IMR-90 (cell line): Measurements from ENCODE around the gene MRPL52. TPM values are rescaled to one million over a fixed set of nuclear protein-coding genes. Genes with fewer than 3 reads are reported as not detected.

ENCODE experiments used
- ATAC-seq: fragments of 200-7000 bp; cut with Tn5 transposase; 2 replicates; pipeline ENCODE4 v1.9.1; 2020; ENCODE audit warnings: low read depth, mild to moderate bottlenecking, moderate library complexity
- BruUV-seq: library from RNA; stranded (reverse); fragments of 400-500 nt; replicated peaks from 2 replicates; lab custom pipeline; 2021; lab: Mats Ljungman, UMichigan
- CTCF ChIA-PET: fragments of 300-600 bp; formaldehyde crosslinking; extraction: SDS; loops from one replicate; lab custom pipeline; 2021; ENCODE audit warnings: antibody characterized with exemption; lab: Yijun Ruan, JAX
- POLR2A ChIA-PET: fragments of 300-600 bp; sonication (Branson Sonifier 250); formaldehyde crosslinking; loops from one replicate; lab custom pipeline; 2022; ENCODE audit warnings: antibody characterized with exemption; ENCODE audit not compliant: unreplicated experiment; lab: Charles Lee
- DNase-seq: peaks from one replicate; pipeline ENCODE4 v3.0.0; 2013
- H2AFZ ChIP-seq: replicated peaks from 2 replicates; pipeline ENCODE3; 2013; ENCODE audit warnings: low read length, mild to moderate bottlenecking; ENCODE audit not compliant: poor library complexity
- H2AK5ac ChIP-seq: 2 replicates; pipeline ENCODE4 v1.6.1; 2013; ENCODE audit warnings: low read depth, low read length, inconsistent platforms
- H2AK9ac ChIP-seq: replicated peaks from 2 replicates; pipeline ENCODE3; 2013; ENCODE audit warnings: mild to moderate bottlenecking, low read depth, low read length, moderate library complexity; ENCODE audit not compliant: poor library complexity
- H2BK120ac ChIP-seq: 2 replicates; pipeline ENCODE4 v1.6.1; 2013; ENCODE audit warnings: low read depth, low read length, inconsistent platforms
- H2BK15ac ChIP-seq: 3 replicates; pipeline ENCODE4 v1.6.1; 2013; ENCODE audit warnings: low read depth, low read length, inconsistent platforms
- H2BK20ac ChIP-seq: 2 replicates; pipeline ENCODE4 v1.6.1; 2013; ENCODE audit warnings: low read depth, mild to moderate bottlenecking, inconsistent platforms, low read length, moderate library complexity
- H2BK5ac ChIP-seq: 2 replicates; pipeline ENCODE4 v1.6.1; 2013; ENCODE audit warnings: mild to moderate bottlenecking, low read depth, low read length, inconsistent platforms; ENCODE audit not compliant: poor library complexity, severe bottlenecking
- H3K14ac ChIP-seq: replicated peaks from 2 replicates; pipeline ENCODE4 v1.6.1; 2013; ENCODE audit warnings: low read depth, low read length, inconsistent platforms
- H3K18ac ChIP-seq: 2 replicates; pipeline ENCODE4 v1.6.1; 2013; ENCODE audit warnings: low read depth, low read length, control low read depth
- H3K23ac ChIP-seq: 2 replicates; pipeline ENCODE4 v1.6.1; 2013; ENCODE audit warnings: low read depth, low read length, inconsistent platforms
- H3K27ac ChIP-seq: 2 replicates; pipeline ENCODE4 v1.5.1; 2013; ENCODE audit warnings: mild to moderate bottlenecking, control low read depth, low read length; ENCODE audit not compliant: insufficient read depth
- H3K27me3 ChIP-seq: 2 replicates; pipeline ENCODE4 v1.6.1; 2013; ENCODE audit warnings: low read length; ENCODE audit not compliant: control insufficient read depth, insufficient read depth
- H3K36me3 ChIP-seq: 2 replicates; pipeline ENCODE4 v1.6.1; 2013; ENCODE audit warnings: low read length, mixed read lengths; ENCODE audit not compliant: control insufficient read depth, insufficient read depth
- H3K4ac ChIP-seq: 2 replicates; pipeline ENCODE4 v1.6.1; 2013; ENCODE audit warnings: low read depth, low read length, inconsistent platforms
- H3K4me1 ChIP-seq: 2 replicates; pipeline ENCODE4 v1.6.1; 2013; ENCODE audit warnings: low read length, mixed read lengths; ENCODE audit not compliant: control insufficient read depth, insufficient read depth
- H3K4me2 ChIP-seq: 2 replicates; pipeline ENCODE4 v1.6.1; 2013; ENCODE audit warnings: low read depth, mild to moderate bottlenecking, control low read depth, low read length, moderate library complexity
- H3K4me3 ChIP-seq: 2 replicates; pipeline ENCODE4 v1.5.1; 2013; ENCODE audit warnings: low read depth, mild to moderate bottlenecking, control low read depth, low read length, moderate library complexity; ENCODE audit not compliant: insufficient read depth
- H3K56ac ChIP-seq: 2 replicates; pipeline ENCODE4 v1.6.1; 2013; ENCODE audit warnings: low read length, inconsistent platforms; ENCODE audit not compliant: insufficient read depth; ENCODE audit errors: extremely low read depth
- H3K79me1 ChIP-seq, 2 experiments: 2 replicates each; pipeline ENCODE4 v1.6.1; 2013; ENCODE audit warnings: low read length in 2 of 2, inconsistent platforms in 1 of 2, low read depth in 1 of 2
- H3K9ac ChIP-seq: 2 replicates; pipeline ENCODE4 v1.6.1; 2013; ENCODE audit warnings: low read depth, low read length, control low read depth
- H3K9me1 ChIP-seq: 2 replicates; pipeline ENCODE4 v1.6.1; 2013; ENCODE audit warnings: low read length, inconsistent platforms; ENCODE audit not compliant: insufficient read depth
- H3K9me3 ChIP-seq: 2 replicates; pipeline ENCODE4 v1.6.1; 2013; ENCODE audit warnings: low read length; ENCODE audit not compliant: control insufficient read depth, insufficient read depth
- H4K20me1 ChIP-seq: 2 replicates; pipeline ENCODE4 v1.6.1; 2013; ENCODE audit warnings: low read length, inconsistent platforms; ENCODE audit not compliant: insufficient read depth
- H4K5ac ChIP-seq: 2 replicates; pipeline ENCODE4 v1.6.1; 2013; ENCODE audit warnings: mild to moderate bottlenecking, low read depth, low read length, control low read depth
- H4K8ac ChIP-seq, 2 experiments: 2 replicates each; pipeline ENCODE4 v1.6.1; 2013; ENCODE audit warnings: low read depth in 2 of 2, low read length in 2 of 2, control low read depth in 1 of 2, inconsistent platforms in 1 of 2
- H4K91ac ChIP-seq: 2 replicates; pipeline ENCODE4 v1.6.1; 2013; ENCODE audit warnings: low read depth, low read length, inconsistent platforms; ENCODE audit not compliant: insufficient read depth
- RFX5 ChIP-seq: IDR thresholded peaks from 2 replicates; pipeline ENCODE4 v1.8.0; 2012; ENCODE audit warnings: low read depth, mild to moderate bottlenecking, low read length, moderate library complexity
- WGBS, 2 experiments: methylation state at CpG; one replicate each; pipeline versions ENCODE4 v1.1.5 to v1.1.7; 2013; ENCODE audit warnings: missing lambda C conversion rate in 2 of 2; ENCODE audit not compliant: insufficient read length in 1 of 2; ENCODE audit errors: extremely low coverage in 2 of 2; 5-methylcytosine and 5-hydroxymethylcytosine counted together
- dilution Hi-C: fragments of 300-500 bp; cut with HindIII; formaldehyde crosslinking; loops from one replicate; pipeline ENCODE4 v1.14.3; 2018; ENCODE audit warnings: low sequenced_read_pairs; ENCODE audit not compliant: unreplicated experiment
- in situ Hi-C: fragments of 300-500 bp; cut with MboI; formaldehyde crosslinking; loops from 3 replicates; pipeline ENCODE4 v1.14.3; 2019; ENCODE audit warnings: low sequenced_read_pairs, inconsistent platforms, mixed read lengths
- intact Hi-C: fragments of 100-400 bp; cut with micrococcal nuclease; formaldehyde crosslinking; loops from 2 replicates; pipeline ENCODE4 v1.10.0; 2022
- polyA plus RNA-seq, 3 experiments: library from polyadenylated mRNA; depleted of rRNA; stranded (reverse); fragments of >200 nt; gene quantifications; 2 replicates each; pipeline ENCODE4 v1.2.3, GENCODE V29; 2012; ENCODE audit warnings: low replicate concordance in 1 of 3
- total RNA-seq: library from RNA; depleted of rRNA; stranded (reverse); fragments of >200 nt; gene quantifications from 2 replicates; pipeline ENCODE4 v1.2.3, GENCODE V29; 2012

MRPL52 gene
- total and polyA plus RNA-seq, 2 of the 4 experiments (the other 2 are of a cell fraction): 33.1 to 51.4 TPM

- Histone ChIP-seq H3K56ac (no peak overlapping the region), H4K5ac (no peak overlapping the region), H4K8ac (no peak overlapping the region), H2BK5ac (no peak overlapping the region), H3K18ac (no peak overlapping the region), H2AK5ac (no peak overlapping the region), H3K23ac (no peak overlapping the region), H3K9me3 (no peaks in the 10 kb centered on the region), H3K27ac (no peak overlapping the region), H2AFZ (no peak overlapping the region), H3K79me1 (peaks cover 20 to 32% of the 10 kb centered on the region in 2 experiments; a peak in 3 of 4 replicates), H3K4me3 (no peak overlapping the region), H4K91ac (no peak overlapping the region), H3K9me1 (0 out of 2 replicates have a peak, but pooled peaks cover 3% of the 10 kb centered on the region), H2BK120ac (no peak overlapping the region), H4K20me1 (peaks cover 5% of the 10 kb centered on the region), H3K27me3 (no peaks in the 10 kb centered on the region), H3K14ac (no peak overlapping the region), H2AK9ac (no peak overlapping the region), H3K4me1 (peaks cover 3% of the 10 kb centered on the region; the same call in 1 of the 2 replicates), H3K4ac (no peak overlapping the region), H3K36me3 (peaks cover 52% of the 10 kb centered on the region), H3K9ac (no peak overlapping the region), H2BK15ac (no peak overlapping the region), H2BK20ac (no peak overlapping the region), H3K4me2 (no peak overlapping the region)
- WGBS, 2 experiments: 95% methylated on average over 11 of the region's 22 CpGs; no CpG with 5 or more reads in 1 of the 2 experiments
- TF ChIP-seq RFX5: no peak
- no peak for DNase-seq
- dilution Hi-C loops (no loop called here), intact Hi-C loops (no loop called here), in situ Hi-C loops (no loop called here)
- ChIA-PET CTCF (no interaction called here), POLR2A (no interaction called here)
- ATAC-seq: no peak
- BruUV-seq: no TSS peak
These were observed 47.4 kb downstream of the MRPL52 start for GRCh38 chr14:22877000-22877501.
